Activated B cell treated with CpG ODN at 0.5 μM for 24 hours (primary cell): ENCODE data around the gene CENPB. TPM values are rescaled to one million over a fixed set of nuclear protein-coding genes. Genes with fewer than 3 reads are reported as not detected.

ENCODE experiments used
- ATAC-seq: fragments of 200-7000 bp; cut with Tn5 transposase; one replicate; pipeline ENCODE4 v1.10.0; 2021; ENCODE audit warnings: low read depth, mild to moderate bottlenecking, moderate library complexity
- CTCF ChIA-PET: fragments of 350-600 bp; sonication (Branson Sonifier 250); formaldehyde crosslinking; loops from one replicate; lab custom pipeline; 2021; ENCODE audit warnings: antibody characterized with exemption; lab: Charles Lee
- POLR2A ChIA-PET: fragments of 350-600 bp; sonication (Branson Sonifier 250); formaldehyde crosslinking; loops from one replicate; lab custom pipeline; 2021; ENCODE audit warnings: antibody characterized with exemption; lab: Charles Lee
- DNase-seq: peaks from one replicate; pipeline ENCODE4 v3.0.0; 2022
- H3K27ac Mint-ChIP-seq: one replicate; pipeline ENCODE4 v1.8.0; 2020; ENCODE audit warnings: mixed read lengths
- H3K27me3 Mint-ChIP-seq: one replicate; pipeline ENCODE4 v1.8.0; 2021; ENCODE audit warnings: mixed read lengths
- H3K36me3 Mint-ChIP-seq: one replicate; pipeline ENCODE4 v1.8.0; 2021; ENCODE audit warnings: low read depth, mixed read lengths
- H3K4me1 Mint-ChIP-seq: one replicate; pipeline ENCODE4 v1.8.0; 2021; ENCODE audit warnings: mixed read lengths
- H3K4me3 Mint-ChIP-seq: one replicate; pipeline ENCODE4 v1.8.0; 2020; ENCODE audit warnings: mild to moderate bottlenecking, mixed read lengths
- H3K9me3 Mint-ChIP-seq: one replicate; pipeline ENCODE4 v1.8.0; 2020; ENCODE audit warnings: mixed read lengths
- intact Hi-C: fragments of 100-400 bp; cut with micrococcal nuclease; formaldehyde crosslinking; loops from one replicate; pipeline ENCODE4 v1.15.1; 2024
- total RNA-seq: library from RNA; stranded (reverse); gene quantifications from 2 replicates; pipeline ENCODE4 v1.2.3, GENCODE V29; 2022
- TF ChIP-seq, protein P1 (sequence below): fragments of 200-600 bp; IDR thresholded peaks from one replicate; pipeline ENCODE4 v1.8.0; 2022; ENCODE audit warnings: antibody characterized with exemption, mild to moderate bottlenecking

The CENPB gene
- total RNA-seq, 1 donor from 2014 or later = 51.7 TPM

GRCh38 chr20:3811467-3812258 is 25.1 kb upstream of the CENPB start:
- CTCF ChIA-PET = no interaction called here
- Mint-ChIP-seq H3K27ac (peak overlapping the region; percentile 81), H3K9me3 (no peaks in the 10 kb centered on the region), H3K36me3 (peaks cover under 1% of the 10 kb centered on the region), H3K4me3 (peak overlapping the region; percentile 85), H3K4me1 (peaks cover 17% of the 10 kb centered on the region), H3K27me3 (no peaks in the 10 kb centered on the region)
- TF ChIP-seq, protein P1, sequence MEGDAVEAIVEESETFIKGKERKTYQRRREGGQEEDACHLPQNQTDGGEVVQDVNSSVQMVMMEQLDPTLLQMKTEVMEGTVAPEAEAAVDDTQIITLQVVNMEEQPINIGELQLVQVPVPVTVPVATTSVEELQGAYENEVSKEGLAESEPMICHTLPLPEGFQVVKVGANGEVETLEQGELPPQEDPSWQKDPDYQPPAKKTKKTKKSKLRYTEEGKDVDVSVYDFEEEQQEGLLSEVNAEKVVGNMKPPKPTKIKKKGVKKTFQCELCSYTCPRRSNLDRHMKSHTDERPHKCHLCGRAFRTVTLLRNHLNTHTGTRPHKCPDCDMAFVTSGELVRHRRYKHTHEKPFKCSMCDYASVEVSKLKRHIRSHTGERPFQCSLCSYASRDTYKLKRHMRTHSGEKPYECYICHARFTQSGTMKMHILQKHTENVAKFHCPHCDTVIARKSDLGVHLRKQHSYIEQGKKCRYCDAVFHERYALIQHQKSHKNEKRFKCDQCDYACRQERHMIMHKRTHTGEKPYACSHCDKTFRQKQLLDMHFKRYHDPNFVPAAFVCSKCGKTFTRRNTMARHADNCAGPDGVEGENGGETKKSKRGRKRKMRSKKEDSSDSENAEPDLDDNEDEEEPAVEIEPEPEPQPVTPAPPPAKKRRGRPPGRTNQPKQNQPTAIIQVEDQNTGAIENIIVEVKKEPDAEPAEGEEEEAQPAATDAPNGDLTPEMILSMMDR = no peak
- ATAC-seq = peak; percentile 99
- peak; percentile 55 for DNase-seq
- intact Hi-C loops = loop anchor here (1.0 kb wide), 3 partner anchors 9 to 15 kb away; partner anchors contain the start of genes AP5S1 and CDC25B
- POLR2A ChIA-PET = interaction anchor here (0.7 to 2.1 kb wide), 5 partner anchors 9 to 34 kb away, joined by 3 to 18 read pairs (median 5); partner anchors contain the start of genes AP5S1 and CDC25B

DNA sequence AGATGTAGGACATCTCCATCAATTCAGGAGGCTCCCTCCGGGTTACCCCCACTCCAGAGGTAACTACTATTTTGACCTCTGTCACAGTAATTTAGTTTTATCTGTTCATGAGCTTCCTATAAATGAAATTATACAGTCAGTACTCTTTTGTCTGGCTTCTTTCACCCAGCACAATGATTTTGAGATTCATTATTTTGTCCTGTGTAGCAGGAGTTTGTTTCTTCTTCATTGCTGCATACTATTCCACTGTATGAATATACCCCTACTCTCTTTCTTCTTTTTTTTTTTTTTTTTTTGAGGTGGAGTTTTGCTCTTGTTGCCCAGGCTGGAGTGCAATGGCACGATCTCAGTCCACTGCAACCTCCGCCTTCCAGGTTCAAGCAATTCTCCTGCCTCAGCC is 22.0 kb upstream of the CENPB start:
- peaks cover 26% of the 10 kb centered on the region for H3K36me3 Mint-ChIP-seq
- intact Hi-C loops = no loop called here
- no peak for ATAC-seq
- POLR2A ChIA-PET = interaction anchor here (0.7 kb wide), 1 partner anchor 210 kb away, joined by 5 read pairs; no protein-coding TSS in a partner anchor
- no peak overlapping the region for H3K4me3 Mint-ChIP-seq
- no peaks in the 10 kb centered on the region for H3K27me3 Mint-ChIP-seq
- H3K4me1 Mint-ChIP-seq = peaks cover 23% of the 10 kb centered on the region
- H3K9me3 Mint-ChIP-seq = no peaks in the 10 kb centered on the region
- DNase-seq = no peak
- CTCF ChIA-PET = no interaction called here
- H3K27ac Mint-ChIP-seq = no peak overlapping the region
- TF ChIP-seq, protein P1 = no peak

GRCh38 chr20:3804781-3805180 is 18.2 kb upstream of the CENPB start:
- Mint-ChIP-seq H3K9me3 (no peaks in the 10 kb centered on the region), H3K27ac (no peak overlapping the region), H3K27me3 (no peaks in the 10 kb centered on the region), H3K36me3 (peaks cover 47% of the 10 kb centered on the region), H3K4me1 (peaks cover 39% of the 10 kb centered on the region), H3K4me3 (no peak overlapping the region)
- TF ChIP-seq, protein P1 = no peak
- intact Hi-C loops = no loop called here
- ATAC-seq (no peak), DNase-seq (no peak)
- ChIA-PET POLR2A (interaction anchor here (1.3 kb wide), 1 partner anchor 15 kb away, joined by 3 read pairs; the partner anchor contains the start of gene AP5S1), CTCF (interaction anchor here (1.0 kb wide), 1 partner anchor 15 kb away, joined by 4 read pairs; no protein-coding TSS in a partner anchor)

DNA sequence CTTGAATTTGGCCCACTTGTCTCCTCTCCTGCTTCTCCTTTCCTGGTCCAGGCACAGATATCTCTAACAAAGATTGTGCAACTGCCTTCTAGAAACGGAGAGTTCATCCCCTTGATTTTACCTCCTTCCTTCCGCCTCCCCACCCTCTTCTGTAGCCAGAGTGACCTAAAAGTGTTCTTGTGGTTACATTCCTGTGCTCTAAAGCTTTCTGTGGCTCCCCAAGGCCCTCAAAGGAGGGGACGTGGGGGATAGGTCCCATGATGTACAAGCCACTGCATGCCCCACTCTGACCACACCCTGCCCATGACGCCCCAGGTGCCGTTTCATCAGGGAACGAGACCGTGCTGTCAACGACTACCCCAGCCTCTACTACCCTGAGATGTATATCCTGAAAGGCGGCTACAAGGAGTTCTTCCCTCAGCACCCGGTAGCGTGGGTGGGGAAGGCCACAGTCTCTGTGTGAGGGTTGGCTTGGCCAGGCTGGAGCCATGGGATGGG is 17.8 kb upstream of the CENPB start:
- DNase-seq (no peak), ATAC-seq (no peak)
- H3K4me1 Mint-ChIP-seq = peaks cover 44% of the 10 kb centered on the region
- H3K9me3 Mint-ChIP-seq = no peaks in the 10 kb centered on the region
- POLR2A ChIA-PET = interaction anchor here (1.3 kb wide), 1 partner anchor 16 kb away, joined by 3 read pairs; the partner anchor contains the start of gene AP5S1
- TF ChIP-seq, protein P1 = no peak
- no peak overlapping the region for H3K4me3 Mint-ChIP-seq
- CTCF ChIA-PET = no interaction called here
- H3K36me3 Mint-ChIP-seq = peaks cover 47% of the 10 kb centered on the region
- intact Hi-C loops = no loop called here
- H3K27ac Mint-ChIP-seq = no peak overlapping the region
- H3K27me3 Mint-ChIP-seq = no peaks in the 10 kb centered on the region

- Mint-ChIP-seq H3K27me3 (no peaks in the 10 kb centered on the region), H3K9me3 (no peaks in the 10 kb centered on the region), H3K4me1 (peaks cover 49% of the 10 kb centered on the region), H3K27ac (peak overlapping the region; percentile 24), H3K4me3 (no peak overlapping the region), H3K36me3 (peaks cover 47% of the 10 kb centered on the region)
- ChIA-PET CTCF (interaction anchor here (1.1 kb wide), 1 partner anchor 281 kb away, joined by 3 read pairs; no protein-coding TSS in a partner anchor), POLR2A (interaction anchor here (0.6 kb wide), 1 partner anchor 10 kb away, joined by 3 read pairs; no protein-coding TSS in a partner anchor)
- DNase-seq = no peak
- intact Hi-C loops = no loop called here
- TF ChIP-seq, protein P1 = no peak
- no peak for ATAC-seq
Observed at GRCh38 chr20:3803854-3804253, 17.3 kb upstream of the CENPB start.
